Naive thymus-derived CD4-positive, alpha-beta T cell (primary cell): ENCODE results near the gene PRRT1. TPM values are rescaled to one million over a fixed set of nuclear protein-coding genes. Genes with fewer than 3 reads are reported as not detected.
"Not testable (repeated sequence)": the region's sequence is repeated elsewhere in the genome, so short reads cannot be mapped to it uniquely, and the experiment has no call there.

ENCODE experiments used
- ATAC-seq: fragments of 150-1000 bp; cut with Tn5 transposase; 2 replicates; pipeline ENCODE4 v1.10.0; 2021; ENCODE audit warnings: mild to moderate bottlenecking, moderate library complexity
- CTCF ChIA-PET: fragments of 350-600 bp; sonication (Branson Sonifier 250); formaldehyde crosslinking; loops from one replicate; lab custom pipeline; 2021; ENCODE audit warnings: antibody characterized with exemption; lab: Charles Lee
- POLR2A ChIA-PET: fragments of 350-600 bp; sonication (Branson Sonifier 250); formaldehyde crosslinking; loops from one replicate; lab custom pipeline; 2021; ENCODE audit warnings: antibody characterized with exemption, inconsistent platforms; lab: Charles Lee
- DNase-seq, 9 donors: peaks; one replicate each; pipeline versions ENCODE4 v3.0.0 to v3.0.0-alpha.2; 2020 to 2022; ENCODE audit warnings: mixed read lengths in 1 of 9
- H3K27ac ChIP-seq: one replicate; pipeline ENCODE4 v1.7.0; 2013; ENCODE audit warnings: mild to moderate bottlenecking, low read depth, low read length, moderate library complexity
- H3K27me3 ChIP-seq, 2 donors: one replicate each; pipeline ENCODE4 v1.7.0; 2013; ENCODE audit warnings: low read length in 2 of 2, mild to moderate bottlenecking in 2 of 2, moderate library complexity in 2 of 2; ENCODE audit not compliant: control insufficient read depth in 2 of 2, insufficient read depth in 2 of 2
- H3K36me3 ChIP-seq, 3 experiments: 1 replicate in 2 of 3; 2 replicates in 1 of 3; pipeline ENCODE4 v1.7.0; 2013; ENCODE audit warnings: low read length in 3 of 3, mild to moderate bottlenecking in 3 of 3, moderate library complexity in 1 of 3; ENCODE audit not compliant: insufficient read depth in 3 of 3, control insufficient read depth in 2 of 3
- H3K4me1 ChIP-seq, 2 donors: one replicate each; pipeline ENCODE4 v1.7.0; 2013; ENCODE audit warnings: low read length in 2 of 2, mild to moderate bottlenecking in 2 of 2, moderate library complexity in 1 of 2; ENCODE audit not compliant: control insufficient read depth in 2 of 2, insufficient read depth in 2 of 2
- H3K4me3 ChIP-seq: 2 replicates; pipeline ENCODE4 v1.7.0; 2013; ENCODE audit warnings: mild to moderate bottlenecking, low read length
- H3K9me3 ChIP-seq, 3 experiments: 1 replicate in 2 of 3; 2 replicates in 1 of 3; pipeline ENCODE4 v1.7.0; 2013; ENCODE audit warnings: low read length in 3 of 3; ENCODE audit not compliant: control insufficient read depth in 2 of 3
- H3K27ac Mint-ChIP-seq, 9 donors: one replicate each; pipeline ENCODE4 v1.8.0; 2020 to 2022; ENCODE audit warnings: mixed read lengths in 9 of 9, mild to moderate bottlenecking in 8 of 9, moderate library complexity in 5 of 9, inconsistent platforms in 2 of 9
- H3K27me3 Mint-ChIP-seq, 5 donors: one replicate each; pipeline ENCODE4 v1.8.0; 2021 to 2022; ENCODE audit warnings: mixed read lengths in 5 of 5, mild to moderate bottlenecking in 1 of 5
- H3K36me3 Mint-ChIP-seq, 5 donors: one replicate each; pipeline ENCODE4 v1.8.0; 2020 to 2022; ENCODE audit warnings: mixed read lengths in 5 of 5, mild to moderate bottlenecking in 3 of 5, inconsistent platforms in 1 of 5
- H3K4me1 Mint-ChIP-seq, 7 donors: one replicate each; pipeline ENCODE4 v1.8.0; 2020 to 2022; ENCODE audit warnings: mixed read lengths in 7 of 7, mild to moderate bottlenecking in 3 of 7, inconsistent platforms in 1 of 7
- H3K4me3 Mint-ChIP-seq, 10 donors: one replicate each; pipeline ENCODE4 v1.8.0; 2020 to 2022; ENCODE audit warnings: mild to moderate bottlenecking in 10 of 10, mixed read lengths in 10 of 10, moderate library complexity in 6 of 10, inconsistent platforms in 2 of 10
- H3K9me3 Mint-ChIP-seq, 11 donors: one replicate each; pipeline ENCODE4 v1.8.0; 2020 to 2022; ENCODE audit warnings: mixed read lengths in 11 of 11, mild to moderate bottlenecking in 4 of 11, inconsistent platforms in 1 of 11, moderate library complexity in 1 of 11
- intact Hi-C, 2 donors: fragments of 100-400 bp; cut with micrococcal nuclease; formaldehyde crosslinking; loops; one replicate each; pipeline ENCODE4 v1.15.1; 2023
- polyA plus RNA-seq, 2 donors: library from polyadenylated mRNA; unstranded; fragments of 300-500 nt; fragmentation: Illumina TruSeq; gene quantifications; one replicate each; pipeline ENCODE4 v1.2.3, GENCODE V29; 2021
- total RNA-seq, 6 experiments: library from RNA in 5 of 6; stranded (reverse) in 5 of 6; gene quantifications; 1 replicate in 5 of 6; 2 replicates in 1 of 6; pipeline ENCODE4 v1.2.3 and lab custom pipeline; 2021 to 2026

Gene PRRT1
- total and polyA plus RNA-seq, 7 experiments from 2014 or later, result 0.31 to 7.4 (median 3.4) TPM

GRCh38 chr6:32146287-32146686 is 5.5 kb downstream of the PRRT1 start:
- intact Hi-C loops, result loop anchor here in 1 of 2 donors (10.0 kb wide), 1 partner anchor 99 kb away; no protein-coding TSS in a partner anchor
- ChIA-PET POLR2A (interaction anchor here (0.9 kb wide), 1 partner anchor 30 kb away, joined by 3 read pairs; the partner anchor contains the start of gene AGPAT1), CTCF (no interaction called here)
- peaks cover 0 to 5% (median 0%) of the 10 kb centered on the region in 11 donors for H3K9me3 Mint-ChIP-seq
- peaks cover 0 to 5% of the 10 kb centered on the region in 2 donors for H3K4me1 ChIP-seq
- no peaks in the 10 kb centered on the region for H3K27me3 ChIP-seq
- peaks cover 0 to 5% (median 0%) of the 10 kb centered on the region in 5 donors for H3K36me3 Mint-ChIP-seq
- H3K4me1 Mint-ChIP-seq, result peaks cover 21 to 32% (median 29%) of the 10 kb centered on the region in 7 donors
- H3K27ac Mint-ChIP-seq, result no peak overlapping the region
- H3K4me3 ChIP-seq, result no peak overlapping the region
- peaks cover 0 to 52% (median 12%) of the 10 kb centered on the region in 5 donors for H3K27me3 Mint-ChIP-seq
- DNase-seq, result no peak
- H3K36me3 ChIP-seq, result no peaks in the 10 kb centered on the region
- no peak overlapping the region for H3K27ac ChIP-seq
- no peak overlapping the region for H3K4me3 Mint-ChIP-seq
- no peaks in the 10 kb centered on the region for H3K9me3 ChIP-seq
- ATAC-seq, result no peak

GRCh38 chr6:32144238-32144637 is 7.5 kb downstream of the PRRT1 start:
- H3K27me3 Mint-ChIP-seq, result peaks cover 0 to 38% (median 0%) of the 10 kb centered on the region in 5 donors
- peaks cover 12 to 19% (median 14%) of the 10 kb centered on the region in 7 donors for H3K4me1 Mint-ChIP-seq
- H3K4me1 ChIP-seq, H3K4me3 ChIP-seq, H3K9me3 ChIP-seq, CTCF ChIA-PET, DNase-seq, H3K27me3 ChIP-seq, H3K36me3 ChIP-seq, H3K27ac Mint-ChIP-seq, POLR2A ChIA-PET, H3K4me3 Mint-ChIP-seq, H3K27ac ChIP-seq, H3K9me3 Mint-ChIP-seq, ATAC-seq, H3K36me3 Mint-ChIP-seq: not testable (repeated sequence)
- intact Hi-C loops, result loop anchor here in 1 of 2 donors (10.0 kb wide), 1 partner anchor 101 kb away; no protein-coding TSS in a partner anchor

GRCh38 chr6:32140420-32141046 is 11.2 kb downstream of the PRRT1 start:
- Mint-ChIP-seq H3K4me1 (peaks cover 0 to 9% (median 0%) of the 10 kb centered on the region in 7 donors), H3K4me3 (no peak overlapping the region), H3K9me3 (peaks cover 0 to 3% (median 0%) of the 10 kb centered on the region in 11 donors), H3K27ac (no peak overlapping the region), H3K27me3 (peaks cover 0 to 8% (median 0%) of the 10 kb centered on the region in 5 donors), H3K36me3 (no peaks in the 10 kb centered on the region)
- H3K27ac ChIP-seq, result no peak overlapping the region
- H3K36me3 ChIP-seq, result no peaks in the 10 kb centered on the region
- CTCF ChIA-PET, result interaction anchor here (0.6 to 0.9 kb wide), 2 partner anchors 52 to 61 kb away, joined by 4 read pairs; partner anchors contain the start of gene GPSM3
- H3K4me3 ChIP-seq, result no peak overlapping the region
- ATAC-seq (no peak), DNase-seq (no peak)
- POLR2A ChIA-PET, result interaction anchor here (0.7 to 0.9 kb wide), 2 partner anchors 12 to 18 kb away, joined by 3 read pairs; no protein-coding TSS in a partner anchor
- no peaks in the 10 kb centered on the region for H3K9me3 ChIP-seq
- H3K4me1 ChIP-seq, result no peaks in the 10 kb centered on the region
- intact Hi-C loops, result loop anchor here in 1 of 2 donors (10.0 kb wide), 1 partner anchor 104 kb away; no protein-coding TSS in a partner anchor
- no peaks in the 10 kb centered on the region for H3K27me3 ChIP-seq

DNA sequence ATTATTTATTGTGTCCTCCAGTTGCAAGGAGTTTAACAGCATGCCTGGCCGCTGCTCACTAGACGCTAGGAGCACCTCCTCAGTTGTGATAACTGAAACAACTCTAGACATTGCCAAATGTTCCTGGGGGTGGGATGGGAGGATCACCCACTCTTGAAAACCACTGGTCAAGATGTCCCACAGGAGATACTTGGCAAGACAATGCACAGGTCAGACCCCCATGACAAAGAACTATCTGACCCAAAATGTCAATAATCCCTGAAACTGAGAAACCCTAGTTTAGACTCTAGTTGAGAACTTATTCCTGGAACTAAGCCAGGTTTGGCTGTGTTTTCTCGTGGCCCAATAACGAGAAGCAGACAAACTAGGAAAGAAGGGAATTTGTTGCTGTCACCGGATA is 12.1 kb downstream of the PRRT1 start:
- Histone ChIP-seq H3K27me3 (no peaks in the 10 kb centered on the region), H3K9me3 (no peaks in the 10 kb centered on the region), H3K27ac (no peak overlapping the region), H3K36me3 (no peaks in the 10 kb centered on the region), H3K4me3 (no peak overlapping the region), H3K4me1 (no peaks in the 10 kb centered on the region)
- peaks cover 0 to 3% (median 0%) of the 10 kb centered on the region in 11 donors for H3K9me3 Mint-ChIP-seq
- DNase-seq (no peak), ATAC-seq (no peak)
- ChIA-PET CTCF (no interaction called here), POLR2A (interaction anchor here (0.9 kb wide), 1 partner anchor 13 kb away, joined by 3 read pairs; no protein-coding TSS in a partner anchor)
- H3K36me3 Mint-ChIP-seq, result no peaks in the 10 kb centered on the region
- peaks cover 0 to 9% (median 0%) of the 10 kb centered on the region in 7 donors for H3K4me1 Mint-ChIP-seq
- H3K27ac Mint-ChIP-seq, result no peak overlapping the region
- no peak overlapping the region for H3K4me3 Mint-ChIP-seq
- peaks cover 0 to 14% (median 0%) of the 10 kb centered on the region in 5 donors for H3K27me3 Mint-ChIP-seq
- intact Hi-C loops, result no loop called here

DNA sequence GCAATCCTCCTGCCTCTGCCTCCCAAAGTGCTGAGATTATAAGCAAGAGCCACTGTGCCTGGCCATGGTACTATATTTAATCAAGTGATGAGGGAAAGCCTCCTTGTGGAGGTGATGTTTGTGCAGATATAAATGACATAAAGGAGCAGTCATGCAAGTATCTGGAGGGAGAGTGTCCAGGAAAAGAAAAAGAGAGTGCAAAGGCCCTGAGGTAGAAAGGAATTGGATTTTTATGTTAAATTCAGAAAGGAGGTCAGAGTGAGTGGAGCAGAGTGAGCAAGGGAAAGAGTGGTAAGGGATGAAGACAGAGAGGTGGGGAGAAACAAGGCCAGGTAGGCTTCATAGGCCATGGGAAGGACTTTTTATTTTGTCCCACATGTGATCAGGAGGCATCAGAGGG is 14.3 kb downstream of the PRRT1 start:
- H3K27ac Mint-ChIP-seq, result no peak overlapping the region
- H3K4me3 Mint-ChIP-seq, result no peak overlapping the region
- intact Hi-C loops, result no loop called here
- H3K9me3 Mint-ChIP-seq, result peaks cover 0 to 3% (median 0%) of the 10 kb centered on the region in 11 donors
- no peaks in the 10 kb centered on the region for H3K27me3 ChIP-seq
- H3K4me3 ChIP-seq, result no peak overlapping the region
- ChIA-PET CTCF (no interaction called here), POLR2A (interaction anchor here (1.3 kb wide), 1 partner anchor 53 kb away, joined by 4 read pairs; no protein-coding TSS in a partner anchor)
- H3K27ac ChIP-seq, result no peak overlapping the region
- peaks cover 0 to 9% (median 0%) of the 10 kb centered on the region in 7 donors for H3K4me1 Mint-ChIP-seq
- H3K36me3 Mint-ChIP-seq, result no peaks in the 10 kb centered on the region
- peaks cover 0 to 17% (median 0%) of the 10 kb centered on the region in 5 donors for H3K27me3 Mint-ChIP-seq
- H3K9me3 ChIP-seq, result no peaks in the 10 kb centered on the region
- DNase-seq (no peak), ATAC-seq (no peak)
- no peaks in the 10 kb centered on the region for H3K36me3 ChIP-seq
- no peaks in the 10 kb centered on the region for H3K4me1 ChIP-seq

- DNase-seq, result no peak
- Mint-ChIP-seq H3K4me3 (no peak overlapping the region), H3K9me3 (peaks cover 0 to 2% (median 0%) of the 10 kb centered on the region in 11 donors), H3K27me3 (peaks cover 0 to 16% (median 0%) of the 10 kb centered on the region in 5 donors), H3K27ac (no peak overlapping the region), H3K36me3 (no peaks in the 10 kb centered on the region), H3K4me1 (peaks cover 8 to 22% (median 15%) of the 10 kb centered on the region in 7 donors)
- H3K27ac ChIP-seq, result no peak overlapping the region
- ATAC-seq, result no peak
- H3K4me3 ChIP-seq, result no peak overlapping the region
- no peaks in the 10 kb centered on the region for H3K27me3 ChIP-seq
- H3K36me3 ChIP-seq, result peaks cover 0 to 4% (median 0%) of the 10 kb centered on the region in 3 experiments
- ChIA-PET POLR2A (no interaction called here), CTCF (no interaction called here)
- intact Hi-C loops, result loop anchor here in 1 of 2 donors (5.0 kb wide), 1 partner anchor 236 kb away; the partner anchor contains the start of gene EHMT2
- no peaks in the 10 kb centered on the region for H3K9me3 ChIP-seq
- peaks cover 11 to 13% of the 10 kb centered on the region in 2 donors for H3K4me1 ChIP-seq
These were observed 18.0 kb downstream of the PRRT1 start for GRCh38 chr6:32133786-32134185.
